K562 (cell line): Measurements from ENCODE around the gene ZNF358. TPM values are rescaled to one million over a fixed set of nuclear protein-coding genes. Genes with fewer than 3 reads are reported as not detected.
A peak's percentile ranks its signal among the peaks of the same experiment; 100 is the strongest.

Experiments
- ARNT ChIP-seq, 2 experiments: fragments of 450-650 bp; IDR thresholded peaks; 2 replicates each; pipeline ENCODE4 v1.6.1; 2016; ENCODE audit warnings: mild to moderate bottlenecking in 1 of 2
- CBX2 ChIP-seq: fragments of 200-600 bp; sonication (generic); IDR thresholded peaks from one replicate; pipeline ENCODE4 v1.6.1; 2012; ENCODE audit warnings: mild to moderate bottlenecking, low read length, inconsistent platforms; ENCODE audit not compliant: insufficient read depth, poor library complexity, severe bottlenecking
- CREM ChIP-seq: IDR thresholded peaks from 2 replicates; pipeline ENCODE4 v1.6.1; 2014; ENCODE audit warnings: antibody characterized with exemption, low read depth
- E2F1 ChIP-seq: sonication (generic); formaldehyde crosslinking; IDR thresholded peaks from 2 replicates; pipeline ENCODE4 v1.8.1; 2023; ENCODE audit warnings: mild to moderate bottlenecking, missing genetic modification reagents, moderate library complexity
- ELK3 ChIP-seq: fragments of 450-650 bp; formaldehyde crosslinking; IDR thresholded peaks from 2 replicates; pipeline ENCODE4 v1.4.0; 2020; ENCODE audit warnings: mild to moderate bottlenecking
- HDAC2 ChIP-seq: fragments of 450-650 bp; IDR thresholded peaks from 2 replicates; pipeline ENCODE4 v1.6.1; 2016; ENCODE audit warnings: mild to moderate bottlenecking
- HMBOX1 ChIP-seq: sonication (generic); IDR thresholded peaks from 2 replicates; pipeline ENCODE4 v1.6.1; 2016
- MAZ ChIP-seq, 2 experiments: fragments of 450-650 bp in 1 of 2; sonication (generic) in 1 of 2; formaldehyde crosslinking; IDR thresholded peaks in 1 of 2; conservative IDR thresholded peaks in 1 of 2; 2 replicates each; pipeline versions ENCODE4 v1.4.0 to v1.5.0; 2020; ENCODE audit warnings: mild to moderate bottlenecking in 1 of 2, missing genetic modification reagents in 1 of 2
- MCM2 ChIP-seq: fragments of 450-650 bp; IDR thresholded peaks from 2 replicates; pipeline ENCODE4 v1.6.1; 2017; ENCODE audit warnings: low read depth, mild to moderate bottlenecking
- SPI1 ChIP-seq: IDR thresholded peaks from 2 replicates; pipeline ENCODE4 v1.6.1; 2011; ENCODE audit warnings: low read depth, low read length, control low read depth, borderline replicate concordance
- TEAD1 ChIP-seq, 2 experiments: fragments of 450-650 bp in 1 of 2; sonication (generic) in 1 of 2; formaldehyde crosslinking; IDR thresholded peaks; 2 replicates each; pipeline versions ENCODE4 v1.4.0 to v1.8.0; 2020 to 2022; ENCODE audit warnings: mild to moderate bottlenecking in 2 of 2, missing genetic modification reagents in 1 of 2
- YY1 ChIP-seq, 3 experiments: IDR thresholded peaks; 2 replicates each; pipeline ENCODE4 v1.6.1; 2011; ENCODE audit warnings: low read length in 2 of 3, mild to moderate bottlenecking in 2 of 3, moderate library complexity in 2 of 3, borderline replicate concordance in 1 of 3, control low read depth in 1 of 3, low read depth in 1 of 3; ENCODE audit not compliant: insufficient read depth in 3 of 3, insufficient replicate concordance in 2 of 3, control insufficient read depth in 1 of 3, insufficient read length in 1 of 3; ENCODE audit errors: extremely low read depth in 1 of 3
- ZSCAN29 ChIP-seq: fragments of 450-650 bp; IDR thresholded peaks from 2 replicates; pipeline ENCODE4 v1.6.1; 2017
- polyA plus RNA-seq, 8 experiments: library from polyadenylated mRNA; depleted of rRNA in 4 of 8; stranded (reverse) in 5 of 8; unstranded in 3 of 8; fragments of >200 nt; fragmentation: Nextera tagmentation in 2 of 8; fragmentation: Illumina TruSeq in 1 of 8; extraction: Ambion mirVana in 2 of 8; extraction: Trizol in 1 of 8; gene quantifications; 2 replicates each; pipeline versions ENCODE4 v1.2.1 to v1.2.3, GENCODE V29; 2011 to 2014; ENCODE audit warnings: inconsistent platforms in 1 of 8, missing spikeins in 1 of 8
- total RNA-seq, 7 experiments: library from RNA; depleted of rRNA in 6 of 7; stranded (reverse); fragments of >200 nt in 6 of 7; fragmentation: Illumina TruSeq in 2 of 7; extraction: Trizol in 2 of 7; gene quantifications; 2 replicates each; pipeline versions ENCODE4 v1.2.1 to v1.2.3, GENCODE V29; 2011 to 2021; ENCODE audit warnings: low replicate concordance in 1 of 7

ZNF358 gene
- total and polyA plus RNA-seq, 9 of the 15 experiments (the other 6 are each of a cell fraction or from before 2014, with no cell fraction given): 0.04 to 17.2 (median 4.9) TPM

GRCh38 chr19:7506385-7507328 lies 9.2 kb upstream of the ZNF358 start (continued):
- TF ChIP-seq ZSCAN29 (0 out of 2 replicates have a peak, but pooled peaks have one; percentile 31), YY1 (IDR thresholded peaks at IDR 0.05; ENCODE audit: borderline replicate concordance in 1 of 3, control insufficient read depth in 1 of 3, extremely low read depth in 1 of 3, insufficient read depth in 3 of 3, insufficient read length in 1 of 3, insufficient replicate concordance in 2 of 3, low read depth in 1 of 3, low read length in 2 of 3) (no peak), TEAD1 (CRISPR knock-in tag; IDR thresholded peaks at IDR 0.05) (0 out of 4 replicates have a peak, but pooled peaks of 1 of the 2 experiments have one; percentile 63), CREM (peak; percentile 28; the same call in 1 of the 2 replicates), ELK3 (CRISPR knock-in tag) (no peak), HDAC2 (peak; percentile 94), SPI1 (peak; percentile 67; the same call in 1 of the 2 replicates), E2F1 (CRISPR knock-in tag) (no peak), HMBOX1 (0 out of 2 replicates have a peak, but pooled peaks have one; percentile 23), MAZ (CRISPR knock-in tag; conservative IDR thresholded peaks at IDR 0.05 in 1 of 2, IDR thresholded peaks at IDR 0.05 in 1 of 2) (peak in 1 of 2 experiments; percentile 55; a peak in 1 of 4 replicates), MCM2 (peak; percentile 100), ARNT (IDR thresholded peaks at IDR 0.05) (peak in 1 of 2 experiments; percentile 66; a peak in 1 of 4 replicates), CBX2 (no peak)
